GM12878 (cell line): Measurements from ENCODE around the gene AGBL3. TPM values are rescaled to one million over a fixed set of nuclear protein-coding genes. Genes with fewer than 3 reads are reported as not detected.

Experiments used
- E2F8 ChIP-seq: fragments of 450-650 bp; IDR thresholded peaks from 2 replicates; pipeline ENCODE4 v1.6.1; 2018; ENCODE audit warnings: mild to moderate bottlenecking, low read depth, moderate library complexity; ENCODE audit not compliant: partially characterized antibody
- EGR1 ChIP-seq, 2 experiments: IDR thresholded peaks; 1 replicate in 1 of 2; 2 replicates in 1 of 2; pipeline ENCODE4 v1.6.1; 2011 to 2012; ENCODE audit warnings: low read depth in 2 of 2, low read length in 2 of 2, borderline replicate concordance in 1 of 2, mild to moderate bottlenecking in 1 of 2, moderate library complexity in 1 of 2
- HDAC2 ChIP-seq: fragments of 200-600 bp; sonication (generic); IDR thresholded peaks from 2 replicates; pipeline ENCODE4 v1.6.1; 2017
- HDGF ChIP-seq: fragments of 450-650 bp; IDR thresholded peaks from 2 replicates; pipeline ENCODE4 v1.6.1; 2016; ENCODE audit warnings: antibody characterized with exemption
- KAT2A ChIP-seq: conservative IDR thresholded peaks from 2 replicates; pipeline ENCODE4 v1.6.1; 2011; ENCODE audit warnings: low read depth, low read length; ENCODE audit not compliant: control insufficient read depth
- KDM1A ChIP-seq: fragments of 200-600 bp; sonication (generic); IDR thresholded peaks from 2 replicates; pipeline ENCODE4 v1.6.1; 2016; ENCODE audit warnings: borderline replicate concordance
- MEF2B ChIP-seq: fragments of 450-650 bp; IDR thresholded peaks from 2 replicates; pipeline ENCODE4 v1.6.1; 2018; ENCODE audit warnings: mild to moderate bottlenecking, moderate library complexity; ENCODE audit not compliant: partially characterized antibody, poor library complexity, severe bottlenecking
- MLLT1 ChIP-seq: fragments of 450-650 bp; IDR thresholded peaks from 2 replicates; pipeline ENCODE4 v1.6.1; 2016; ENCODE audit warnings: mild to moderate bottlenecking
- MTA3 ChIP-seq: IDR thresholded peaks from 2 replicates; pipeline ENCODE4 v1.6.1; 2012; ENCODE audit warnings: low read length, inconsistent platforms, borderline replicate concordance
- MYC ChIP-seq: IDR thresholded peaks from 2 replicates; pipeline ENCODE4 v1.6.1; 2011; ENCODE audit warnings: mild to moderate bottlenecking, low read length, moderate library complexity, inconsistent platforms; ENCODE audit not compliant: insufficient read depth, insufficient replicate concordance, insufficient read length, severe bottlenecking
- NFIC ChIP-seq: IDR thresholded peaks from 2 replicates; pipeline ENCODE4 v1.6.1; 2012; ENCODE audit warnings: low read depth, mild to moderate bottlenecking, inconsistent platforms, low read length, moderate library complexity
- PAX5 ChIP-seq: IDR thresholded peaks from 2 replicates; pipeline ENCODE4 v1.6.1; 2011; ENCODE audit warnings: low read depth, low read length, borderline replicate concordance
- PKNOX1 ChIP-seq: fragments of 450-650 bp; IDR thresholded peaks from 2 replicates; pipeline ENCODE4 v1.6.1; 2016; ENCODE audit warnings: mild to moderate bottlenecking
- RB1 ChIP-seq: fragments of 450-650 bp; formaldehyde crosslinking; IDR thresholded peaks from 2 replicates; pipeline ENCODE4 v1.6.1; 2017; ENCODE audit warnings: mild to moderate bottlenecking, borderline replicate concordance
- RELB ChIP-seq: fragments of 450-650 bp; IDR thresholded peaks from 2 replicates; pipeline ENCODE4 v1.6.1; 2017; ENCODE audit warnings: low read depth, mild to moderate bottlenecking, moderate library complexity
- SMAD1 ChIP-seq: fragments of 450-650 bp; IDR thresholded peaks from 2 replicates; pipeline ENCODE4 v1.6.1; 2018; ENCODE audit warnings: mild to moderate bottlenecking, low read depth; ENCODE audit not compliant: partially characterized antibody
- SMC3 ChIP-seq: IDR thresholded peaks from 2 replicates; pipeline ENCODE4 v1.6.1; 2011; ENCODE audit warnings: low read length, improper control_type of control experiment, borderline replicate concordance
- SPI1 ChIP-seq: IDR thresholded peaks from 2 replicates; pipeline ENCODE4 v1.6.1; 2011; ENCODE audit warnings: low read depth, mild to moderate bottlenecking, low read length, moderate library complexity, borderline replicate concordance; ENCODE audit not compliant: insufficient read depth
- SREBF1 ChIP-seq: IDR thresholded peaks from 2 replicates; pipeline ENCODE4 v1.6.1; 2012; ENCODE audit warnings: mild to moderate bottlenecking, low read length
- SREBF2 ChIP-seq: IDR thresholded peaks from 2 replicates; pipeline ENCODE4 v1.6.1; 2012; ENCODE audit warnings: mild to moderate bottlenecking, low read length
- ZBED1 ChIP-seq: IDR thresholded peaks from 2 replicates; pipeline ENCODE4 v1.6.1; 2016; ENCODE audit warnings: borderline replicate concordance
- ZNF274 ChIP-seq: IDR thresholded peaks from one replicate; pipeline ENCODE4 v1.8.0; 2011; ENCODE audit not compliant: insufficient read length, insufficient read depth
- polyA plus RNA-seq, 11 experiments: library from polyadenylated mRNA; depleted of rRNA in 4 of 11; unstranded in 6 of 11; stranded (reverse) in 5 of 11; fragments of >200 nt; fragmentation: Nextera tagmentation in 4 of 11; fragmentation: Illumina TruSeq in 1 of 11; extraction: Ambion mirVana in 4 of 11; extraction: Trizol in 1 of 11; gene quantifications; 1 replicate in 1 of 11; 2 replicates in 10 of 11; pipeline versions ENCODE4 v1.2.1 to v1.2.3, GENCODE V29; 2011 to 2016; ENCODE audit warnings: inconsistent platforms in 2 of 11, missing spikeins in 2 of 11, low read depth in 1 of 11
- total RNA-seq, 4 experiments: library from RNA; depleted of rRNA in 3 of 4; stranded (reverse); fragments of >200 nt in 3 of 4; fragmentation: Illumina TruSeq in 1 of 4; extraction: Trizol in 1 of 4; gene quantifications; 2 replicates each; pipeline versions ENCODE4 v1.2.1 to v1.2.3, GENCODE V29; 2013 to 2021
- TF ChIP-seq, protein P1 (sequence below): IDR thresholded peaks from 2 replicates; pipeline ENCODE4 v1.6.1; 2012; ENCODE audit warnings: low read depth, low read length, improper control_type of control experiment
- TF ChIP-seq, protein P2 (sequence below): IDR thresholded peaks from 2 replicates; pipeline ENCODE4 v1.6.1; 2012; ENCODE audit warnings: low read depth, low read length, improper control_type of control experiment

AGBL3 gene
- total and polyA plus RNA-seq, 10 of the 15 experiments (the other 5 are each of a cell fraction or from before 2014, with no cell fraction given) = 0.82 to 12.4 (median 3.7) TPM

GRCh38 chr7:135169964-135170273 is 183.6 kb downstream of the AGBL3 start (continued):
- TF ChIP-seq KDM1A (no peak), RELB (no peak), SMC3 (no peak), KAT2A (no peak), EGR1 (IDR thresholded peaks at IDR 0.05; ENCODE audit: borderline replicate concordance in 1 of 2, low read depth in 2 of 2, low read length in 2 of 2) (no peak), SREBF2 (no peak), MEF2B (no peak), HDGF (no peak), SMAD1 (no peak), MTA3 (0 out of 2 replicates have a peak, but pooled peaks have one; percentile 47), SREBF1 (no peak), MYC (no peak), ZNF274 (no peak), MLLT1 (0 out of 2 replicates have a peak, but pooled peaks have one; percentile 5), SPI1 (peak; percentile 73; the same call in 1 of the 2 replicates), RB1 (no peak), PAX5 (no peak), PKNOX1 (no peak), E2F8 (peak; percentile 40), ZBED1 (no peak), NFIC (0 out of 2 replicates have a peak, but pooled peaks have one; percentile 16), HDAC2 (no peak)
- TF ChIP-seq, protein P1, sequence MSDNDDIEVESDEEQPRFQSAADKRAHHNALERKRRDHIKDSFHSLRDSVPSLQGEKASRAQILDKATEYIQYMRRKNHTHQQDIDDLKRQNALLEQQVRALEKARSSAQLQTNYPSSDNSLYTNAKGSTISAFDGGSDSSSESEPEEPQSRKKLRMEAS = no peak
- TF ChIP-seq, protein P2, sequence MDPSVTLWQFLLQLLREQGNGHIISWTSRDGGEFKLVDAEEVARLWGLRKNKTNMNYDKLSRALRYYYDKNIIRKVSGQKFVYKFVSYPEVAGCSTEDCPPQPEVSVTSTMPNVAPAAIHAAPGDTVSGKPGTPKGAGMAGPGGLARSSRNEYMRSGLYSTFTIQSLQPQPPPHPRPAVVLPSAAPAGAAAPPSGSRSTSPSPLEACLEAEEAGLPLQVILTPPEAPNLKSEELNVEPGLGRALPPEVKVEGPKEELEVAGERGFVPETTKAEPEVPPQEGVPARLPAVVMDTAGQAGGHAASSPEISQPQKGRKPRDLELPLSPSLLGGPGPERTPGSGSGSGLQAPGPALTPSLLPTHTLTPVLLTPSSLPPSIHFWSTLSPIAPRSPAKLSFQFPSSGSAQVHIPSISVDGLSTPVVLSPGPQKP = no peak
